GM21723 (cell line): ENCODE data around the gene B3GAT3.
"Not testable (repeated sequence)": the region's sequence is repeated elsewhere in the genome, so short reads cannot be mapped to it uniquely, and the experiment has no call there.

Source experiments
- ATAC-seq: cut with Tn5 transposase; IDR thresholded peaks from one replicate; pipeline ENCODE4 v1.9.1; 2021; ENCODE audit warnings: mild to moderate bottlenecking, moderate library complexity; ENCODE audit not compliant: unreplicated experiment

Gene B3GAT3

GRCh38 chr11:62604460-62605120, 17.2 kb downstream of the B3GAT3 start:
- no peak for ATAC-seq

GRCh38 chr11:62603776-62604299, 17.9 kb downstream of the B3GAT3 start:
- ATAC-seq: no peak

- ATAC-seq: no peak
Observed at GRCh38 chr11:62603072-62603408, 18.7 kb downstream of the B3GAT3 start.

GRCh38 chr11:62602141-62603071, 19.4 kb downstream of the B3GAT3 start:
- ATAC-seq: no peak

GRCh38 chr11:62601372-62602140, 20.2 kb downstream of the B3GAT3 start, which contains the start of gene MTA2:
Gene MTA2 (minus strand): TSS chr11:62601865. CDS start chr11:62601450, 415 bp downstream.
- ATAC-seq: peak; percentile 71

GRCh38 chr11:62601122-62601371, 20.7 kb downstream of the B3GAT3 start:
- ATAC-seq: peak; percentile 15

GRCh38 chr11:62600367-62601121, 21.2 kb downstream of the B3GAT3 start:
- ATAC-seq: peak; percentile 2

GRCh38 chr11:62599901-62600300, 21.9 kb downstream of the B3GAT3 start:
- ATAC-seq: no peak

- ATAC-seq: peak; percentile 61
Observed at GRCh38 chr11:62599069-62599696, 22.6 kb downstream of the B3GAT3 start.

GRCh38 chr11:62595124-62595523, 26.7 kb downstream of the B3GAT3 start:
- ATAC-seq: no peak

- no peak for ATAC-seq
Observed at GRCh38 chr11:62593434-62594044, 28.2 kb downstream of the B3GAT3 start.

- ATAC-seq: no peak
Observed at GRCh38 chr11:62592989-62593421, 28.8 kb downstream of the B3GAT3 start.

- ATAC-seq: peak; percentile 12
Observed at GRCh38 chr11:62592146-62592815, 29.5 kb downstream of the B3GAT3 start.

GRCh38 chr11:62591448-62592145, 30.2 kb downstream of the B3GAT3 start, which contains the start of gene TUT1:
Gene TUT1 (minus strand): TSS chr11:62591523. CDS start chr11:62591485, 38 bp downstream.
- ATAC-seq: peak; percentile 88

GRCh38 chr11:62588966-62589637, 32.7 kb downstream of the B3GAT3 start:
- ATAC-seq: no peak

- not testable (repeated sequence) for ATAC-seq
Observed at GRCh38 chr11:62585356-62585755, 36.4 kb downstream of the B3GAT3 start.

GRCh38 chr11:62581735-62582134, 40.1 kb downstream of the B3GAT3 start:
- not testable (repeated sequence) for ATAC-seq
